Naive thymus-derived CD4-positive, alpha-beta T cell (primary cell): ENCODE data around the gene TBC1D19. TPM values are rescaled to one million over a fixed set of nuclear protein-coding genes. Genes with fewer than 3 reads are reported as not detected.

Experiments
- ATAC-seq: fragments of 150-1000 bp; cut with Tn5 transposase; 2 replicates; pipeline ENCODE4 v1.10.0; 2021; ENCODE audit warnings: mild to moderate bottlenecking, moderate library complexity
- CTCF ChIA-PET: fragments of 350-600 bp; sonication (Branson Sonifier 250); formaldehyde crosslinking; loops from one replicate; lab custom pipeline; 2021; ENCODE audit warnings: antibody characterized with exemption; lab: Charles Lee
- POLR2A ChIA-PET: fragments of 350-600 bp; sonication (Branson Sonifier 250); formaldehyde crosslinking; loops from one replicate; lab custom pipeline; 2021; ENCODE audit warnings: antibody characterized with exemption, inconsistent platforms; lab: Charles Lee
- DNase-seq, 9 donors: peaks; one replicate each; pipeline versions ENCODE4 v3.0.0 to v3.0.0-alpha.2; 2020 to 2022; ENCODE audit warnings: mixed read lengths in 1 of 9
- H3K27ac ChIP-seq: one replicate; pipeline ENCODE4 v1.7.0; 2013; ENCODE audit warnings: mild to moderate bottlenecking, low read depth, low read length, moderate library complexity
- H3K27me3 ChIP-seq, 2 donors: one replicate each; pipeline ENCODE4 v1.7.0; 2013; ENCODE audit warnings: low read length in 2 of 2, mild to moderate bottlenecking in 2 of 2, moderate library complexity in 2 of 2; ENCODE audit not compliant: control insufficient read depth in 2 of 2, insufficient read depth in 2 of 2
- H3K36me3 ChIP-seq, 3 experiments: 1 replicate in 2 of 3; 2 replicates in 1 of 3; pipeline ENCODE4 v1.7.0; 2013; ENCODE audit warnings: low read length in 3 of 3, mild to moderate bottlenecking in 3 of 3, moderate library complexity in 1 of 3; ENCODE audit not compliant: insufficient read depth in 3 of 3, control insufficient read depth in 2 of 3
- H3K4me1 ChIP-seq, 2 donors: one replicate each; pipeline ENCODE4 v1.7.0; 2013; ENCODE audit warnings: low read length in 2 of 2, mild to moderate bottlenecking in 2 of 2, moderate library complexity in 1 of 2; ENCODE audit not compliant: control insufficient read depth in 2 of 2, insufficient read depth in 2 of 2
- H3K4me3 ChIP-seq: 2 replicates; pipeline ENCODE4 v1.7.0; 2013; ENCODE audit warnings: mild to moderate bottlenecking, low read length
- H3K9me3 ChIP-seq, 3 experiments: 1 replicate in 2 of 3; 2 replicates in 1 of 3; pipeline ENCODE4 v1.7.0; 2013; ENCODE audit warnings: low read length in 3 of 3; ENCODE audit not compliant: control insufficient read depth in 2 of 3
- H3K27ac Mint-ChIP-seq, 9 donors: one replicate each; pipeline ENCODE4 v1.8.0; 2020 to 2022; ENCODE audit warnings: mixed read lengths in 9 of 9, mild to moderate bottlenecking in 8 of 9, moderate library complexity in 5 of 9, inconsistent platforms in 2 of 9
- H3K27me3 Mint-ChIP-seq, 5 donors: one replicate each; pipeline ENCODE4 v1.8.0; 2021 to 2022; ENCODE audit warnings: mixed read lengths in 5 of 5, mild to moderate bottlenecking in 1 of 5
- H3K36me3 Mint-ChIP-seq, 5 donors: one replicate each; pipeline ENCODE4 v1.8.0; 2020 to 2022; ENCODE audit warnings: mixed read lengths in 5 of 5, mild to moderate bottlenecking in 3 of 5, inconsistent platforms in 1 of 5
- H3K4me1 Mint-ChIP-seq, 7 donors: one replicate each; pipeline ENCODE4 v1.8.0; 2020 to 2022; ENCODE audit warnings: mixed read lengths in 7 of 7, mild to moderate bottlenecking in 3 of 7, inconsistent platforms in 1 of 7
- H3K4me3 Mint-ChIP-seq, 10 donors: one replicate each; pipeline ENCODE4 v1.8.0; 2020 to 2022; ENCODE audit warnings: mild to moderate bottlenecking in 10 of 10, mixed read lengths in 10 of 10, moderate library complexity in 6 of 10, inconsistent platforms in 2 of 10
- H3K9me3 Mint-ChIP-seq, 11 donors: one replicate each; pipeline ENCODE4 v1.8.0; 2020 to 2022; ENCODE audit warnings: mixed read lengths in 11 of 11, mild to moderate bottlenecking in 4 of 11, inconsistent platforms in 1 of 11, moderate library complexity in 1 of 11
- intact Hi-C, 2 donors: fragments of 100-400 bp; cut with micrococcal nuclease; formaldehyde crosslinking; loops; one replicate each; pipeline ENCODE4 v1.15.1; 2023
- polyA plus RNA-seq, 2 donors: library from polyadenylated mRNA; unstranded; fragments of 300-500 nt; fragmentation: Illumina TruSeq; gene quantifications; one replicate each; pipeline ENCODE4 v1.2.3, GENCODE V29; 2021
- total RNA-seq, 6 experiments: library from RNA in 5 of 6; stranded (reverse) in 5 of 6; gene quantifications; 1 replicate in 5 of 6; 2 replicates in 1 of 6; pipeline ENCODE4 v1.2.3 and lab custom pipeline; 2021 to 2026

The TBC1D19 gene
- total and polyA plus RNA-seq, 7 experiments from 2014 or later = 3.4 to 8.7 (median 5.1) TPM

- H3K36me3 ChIP-seq = peaks cover 0 to 6% (median 4%) of the 10 kb centered on the region in 3 experiments
- ChIA-PET POLR2A (interaction anchor here (0.8 kb wide), 1 partner anchor 274 kb away, joined by 4 read pairs; no protein-coding TSS in a partner anchor), CTCF (interaction anchor here (0.9 kb wide), 1 partner anchor 11 kb away, joined by 3 read pairs; no protein-coding TSS in a partner anchor)
- H3K9me3 Mint-ChIP-seq = peaks cover 0 to 2% (median 0%) of the 10 kb centered on the region in 11 donors
- no peaks in the 10 kb centered on the region for H3K4me1 ChIP-seq
- no peak overlapping the region for H3K4me3 ChIP-seq
- no peak overlapping the region for H3K27ac Mint-ChIP-seq
- peaks cover 0 to 7% (median 0%) of the 10 kb centered on the region in 7 donors for H3K4me1 Mint-ChIP-seq
- ATAC-seq (no peak), DNase-seq (no peak)
- peaks cover 0 to 9% (median 0%) of the 10 kb centered on the region in 5 donors for H3K27me3 Mint-ChIP-seq
- H3K9me3 ChIP-seq = no peaks in the 10 kb centered on the region
- H3K27me3 ChIP-seq = no peaks in the 10 kb centered on the region
- H3K4me3 Mint-ChIP-seq = no peak overlapping the region
- peaks cover 2 to 48% (median 19%) of the 10 kb centered on the region in 5 donors for H3K36me3 Mint-ChIP-seq
- no peak overlapping the region for H3K27ac ChIP-seq
- intact Hi-C loops = no loop called here
Observed at GRCh38 chr4:26753617-26754016, 169.7 kb downstream of the TBC1D19 start.

DNA sequence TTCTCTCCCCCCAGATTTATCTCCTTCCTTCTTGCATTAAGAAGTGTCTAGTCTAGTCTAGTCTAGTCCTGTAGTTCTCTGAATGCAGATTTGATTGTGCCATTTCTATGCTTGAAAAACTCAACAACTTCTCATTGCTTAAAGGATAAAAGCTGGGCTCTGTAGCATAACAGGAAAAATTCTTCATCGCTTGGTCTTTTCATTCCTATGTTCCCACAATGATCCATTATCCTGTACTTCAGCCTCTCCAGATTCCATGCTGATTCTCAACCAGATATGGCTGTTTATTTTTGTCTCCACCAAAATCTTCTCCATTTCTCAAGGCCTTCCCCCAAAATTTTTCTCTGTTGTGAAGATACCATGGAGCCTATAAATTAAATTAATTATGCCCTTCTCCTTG is 173.9 kb downstream of the TBC1D19 start:
- ChIA-PET CTCF (no interaction called here), POLR2A (no interaction called here)
- intact Hi-C loops = no loop called here
- ATAC-seq (no peak), DNase-seq (no peak)
- no peak overlapping the region for H3K27ac Mint-ChIP-seq
- Histone ChIP-seq H3K9me3 (no peaks in the 10 kb centered on the region), H3K27ac (no peak overlapping the region), H3K4me3 (no peak overlapping the region), H3K36me3 (peaks cover 0 to 4% (median 0%) of the 10 kb centered on the region in 3 experiments), H3K4me1 (no peaks in the 10 kb centered on the region), H3K27me3 (no peaks in the 10 kb centered on the region)
- no peaks in the 10 kb centered on the region for H3K9me3 Mint-ChIP-seq
- H3K36me3 Mint-ChIP-seq = peaks cover 0 to 42% (median 10%) of the 10 kb centered on the region in 5 donors
- peaks cover 0 to 2% (median 0%) of the 10 kb centered on the region in 7 donors for H3K4me1 Mint-ChIP-seq
- peaks cover 0 to 2% (median 0%) of the 10 kb centered on the region in 5 donors for H3K27me3 Mint-ChIP-seq
- no peak overlapping the region for H3K4me3 Mint-ChIP-seq

DNA sequence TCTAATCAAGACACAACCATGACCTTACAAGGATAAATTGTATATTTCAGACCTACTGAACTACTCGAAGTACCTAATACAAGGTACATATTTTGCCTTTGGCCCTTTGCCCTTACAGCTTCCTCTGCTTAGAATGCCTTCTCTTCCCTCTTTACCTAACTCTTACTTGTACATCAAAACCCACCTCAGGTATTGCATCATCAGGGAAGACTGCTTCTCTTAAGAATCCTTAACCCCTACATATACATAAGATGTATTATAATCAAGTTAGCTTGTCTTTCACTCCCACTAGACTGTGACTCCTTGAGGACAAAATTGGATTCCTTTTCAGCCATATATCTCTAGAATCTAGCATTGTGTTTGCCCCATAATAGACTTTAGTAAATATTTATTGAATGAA is 175.0 kb downstream of the TBC1D19 start:
- intact Hi-C loops = no loop called here
- H3K9me3 Mint-ChIP-seq = no peaks in the 10 kb centered on the region
- DNase-seq = no peak
- H3K36me3 Mint-ChIP-seq = peaks cover 0 to 45% (median 10%) of the 10 kb centered on the region in 5 donors
- peak overlapping the region in 1 of 9 donors; percentile 23 for H3K27ac Mint-ChIP-seq
- peaks cover 0 to 2% (median 0%) of the 10 kb centered on the region in 5 donors for H3K27me3 Mint-ChIP-seq
- Histone ChIP-seq H3K27ac (no peak overlapping the region), H3K4me1 (no peaks in the 10 kb centered on the region), H3K27me3 (no peaks in the 10 kb centered on the region), H3K4me3 (no peak overlapping the region), H3K36me3 (peaks cover 0 to 4% (median 0%) of the 10 kb centered on the region in 3 experiments), H3K9me3 (no peaks in the 10 kb centered on the region)
- H3K4me3 Mint-ChIP-seq = no peak overlapping the region
- POLR2A ChIA-PET = no interaction called here
- peaks cover 0 to 2% (median 0%) of the 10 kb centered on the region in 7 donors for H3K4me1 Mint-ChIP-seq
- CTCF ChIA-PET = no interaction called here
- ATAC-seq = no peak

GRCh38 chr4:26762650-26763049 is 178.8 kb downstream of the TBC1D19 start:
- Mint-ChIP-seq H3K4me3 (no peak overlapping the region), H3K27me3 (no peaks in the 10 kb centered on the region), H3K4me1 (peaks cover 0 to 6% (median 0%) of the 10 kb centered on the region in 7 donors), H3K27ac (no peak overlapping the region), H3K9me3 (no peaks in the 10 kb centered on the region), H3K36me3 (peaks cover 3 to 39% (median 15%) of the 10 kb centered on the region in 5 donors)
- ChIA-PET CTCF (interaction anchor here (0.6 kb wide), 2 partner anchors 304 to 997 kb away, joined by 3 to 5 read pairs; no protein-coding TSS in a partner anchor), POLR2A (no interaction called here)
- Histone ChIP-seq H3K4me1 (no peaks in the 10 kb centered on the region), H3K4me3 (no peak overlapping the region), H3K27ac (no peak overlapping the region), H3K9me3 (no peaks in the 10 kb centered on the region), H3K27me3 (no peaks in the 10 kb centered on the region), H3K36me3 (no peaks in the 10 kb centered on the region)
- DNase-seq (no peak), ATAC-seq (no peak)
- intact Hi-C loops = no loop called here

DNA sequence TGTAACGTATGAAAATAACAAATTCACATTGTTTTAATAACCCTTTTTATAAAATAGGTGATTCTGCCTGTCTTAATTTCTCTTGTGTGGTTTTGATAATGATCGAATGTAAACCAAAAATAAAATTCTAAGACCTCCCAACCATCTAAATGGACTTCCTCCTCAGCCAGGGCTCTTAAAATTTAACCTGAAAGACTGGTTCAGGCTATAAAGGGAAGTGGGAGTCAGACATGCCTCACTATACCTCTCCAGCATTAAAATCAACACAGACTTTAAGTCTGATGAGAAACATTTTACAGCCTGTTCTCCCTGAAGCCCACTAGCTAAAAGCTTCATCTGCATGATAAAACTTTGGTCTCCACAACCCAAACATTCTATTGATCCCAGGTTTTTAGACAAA is 179.2 kb downstream of the TBC1D19 start:
- Histone ChIP-seq H3K36me3 (no peaks in the 10 kb centered on the region), H3K9me3 (no peaks in the 10 kb centered on the region), H3K4me1 (no peaks in the 10 kb centered on the region), H3K4me3 (no peak overlapping the region), H3K27me3 (no peaks in the 10 kb centered on the region), H3K27ac (no peak overlapping the region)
- Mint-ChIP-seq H3K4me1 (peaks cover 0 to 6% (median 0%) of the 10 kb centered on the region in 7 donors), H3K27ac (no peak overlapping the region), H3K36me3 (peaks cover 3 to 35% (median 15%) of the 10 kb centered on the region in 5 donors), H3K27me3 (peaks cover 0 to 2% (median 0%) of the 10 kb centered on the region in 5 donors), H3K4me3 (no peak overlapping the region), H3K9me3 (no peaks in the 10 kb centered on the region)
- POLR2A ChIA-PET = no interaction called here
- intact Hi-C loops = no loop called here
- CTCF ChIA-PET = interaction anchor here (0.6 kb wide), 1 partner anchor 305 kb away, joined by 5 read pairs; no protein-coding TSS in a partner anchor
- ATAC-seq = no peak
- no peak for DNase-seq

DNA sequence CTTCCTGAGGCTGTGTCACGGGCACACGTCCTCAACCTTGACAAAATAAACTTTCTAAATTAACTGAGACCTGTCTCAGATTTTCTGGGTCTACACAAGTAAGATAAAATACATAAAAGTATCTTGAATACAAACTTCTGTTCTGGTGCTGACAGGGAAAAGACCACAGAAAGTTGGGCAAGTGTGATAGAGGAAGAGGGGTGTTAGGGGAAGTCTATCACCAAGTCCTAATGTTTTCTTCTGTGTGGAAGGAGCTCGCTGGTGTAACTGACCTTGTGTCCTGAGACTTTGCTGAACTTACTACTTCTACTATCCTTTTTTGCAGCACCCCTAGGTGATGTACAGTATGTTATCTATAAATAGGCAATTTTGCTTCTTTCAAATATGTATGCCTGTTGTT is 179.8 kb downstream of the TBC1D19 start:
- no peak overlapping the region for H3K27ac Mint-ChIP-seq
- ATAC-seq = no peak

DNA sequence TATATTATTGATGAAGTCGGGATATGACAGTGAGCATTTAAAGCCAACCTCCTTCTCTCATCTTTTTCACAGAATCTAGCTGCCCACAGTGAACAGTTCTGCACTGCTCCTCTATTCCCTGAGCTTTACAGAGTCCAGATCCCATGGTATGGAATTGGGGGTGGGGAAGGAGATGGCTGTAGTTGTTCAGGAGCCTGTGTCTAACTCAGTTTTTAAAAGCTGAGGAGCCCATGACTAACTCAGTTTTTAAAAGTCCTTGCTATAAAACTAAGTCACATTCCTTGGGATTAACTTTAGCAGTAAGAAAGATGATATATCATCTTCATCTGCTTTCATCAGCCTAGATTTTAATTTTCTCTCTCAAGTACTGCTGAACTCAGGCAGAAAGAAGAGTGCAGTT is 180.3 kb downstream of the TBC1D19 start:
- intact Hi-C loops = no loop called here
- no peak overlapping the region for H3K27ac ChIP-seq
- H3K27ac Mint-ChIP-seq = no peak overlapping the region
- POLR2A ChIA-PET = no interaction called here
- ATAC-seq = no peak
- no peak overlapping the region for H3K4me3 ChIP-seq
- no peaks in the 10 kb centered on the region for H3K9me3 ChIP-seq
- DNase-seq = no peak
- no peaks in the 10 kb centered on the region for H3K36me3 ChIP-seq
- H3K4me1 ChIP-seq = no peaks in the 10 kb centered on the region
- CTCF ChIA-PET = no interaction called here
- no peaks in the 10 kb centered on the region for H3K9me3 Mint-ChIP-seq
- H3K4me3 Mint-ChIP-seq = no peak overlapping the region
- peaks cover 3 to 27% (median 15%) of the 10 kb centered on the region in 5 donors for H3K36me3 Mint-ChIP-seq
- peaks cover 0 to 2% (median 0%) of the 10 kb centered on the region in 5 donors for H3K27me3 Mint-ChIP-seq
- no peaks in the 10 kb centered on the region for H3K27me3 ChIP-seq
- peaks cover 0 to 6% (median 0%) of the 10 kb centered on the region in 7 donors for H3K4me1 Mint-ChIP-seq

More for the DNA sequence above, 179.8 kb downstream of the TBC1D19 start:
- ChIA-PET CTCF (no interaction called here), POLR2A (no interaction called here)
- no peaks in the 10 kb centered on the region for H3K27me3 ChIP-seq
- no peak overlapping the region for H3K4me3 Mint-ChIP-seq
- DNase-seq = no peak
- no peaks in the 10 kb centered on the region for H3K9me3 ChIP-seq
- intact Hi-C loops = no loop called here
- H3K27me3 Mint-ChIP-seq = peaks cover 0 to 2% (median 0%) of the 10 kb centered on the region in 5 donors
- no peaks in the 10 kb centered on the region for H3K9me3 Mint-ChIP-seq
- no peak overlapping the region for H3K27ac ChIP-seq
- H3K36me3 Mint-ChIP-seq = peaks cover 3 to 31% (median 15%) of the 10 kb centered on the region in 5 donors
- H3K4me3 ChIP-seq = no peak overlapping the region
- H3K4me1 ChIP-seq = no peaks in the 10 kb centered on the region
- no peaks in the 10 kb centered on the region for H3K36me3 ChIP-seq
- H3K4me1 Mint-ChIP-seq = peaks cover 0 to 6% (median 0%) of the 10 kb centered on the region in 7 donors
